ENCODE measurements around the gene CXorf65. TPM values are rescaled to one million over a fixed set of nuclear protein-coding genes. Genes with fewer than 3 reads are reported as not detected.
A peak's percentile ranks its signal among the peaks of the same experiment; 100 is the strongest.

The CXorf65 gene
- total RNA-seq, 2 experiments from 2014 or later = 17.3 to 20.0 TPM

DNA sequence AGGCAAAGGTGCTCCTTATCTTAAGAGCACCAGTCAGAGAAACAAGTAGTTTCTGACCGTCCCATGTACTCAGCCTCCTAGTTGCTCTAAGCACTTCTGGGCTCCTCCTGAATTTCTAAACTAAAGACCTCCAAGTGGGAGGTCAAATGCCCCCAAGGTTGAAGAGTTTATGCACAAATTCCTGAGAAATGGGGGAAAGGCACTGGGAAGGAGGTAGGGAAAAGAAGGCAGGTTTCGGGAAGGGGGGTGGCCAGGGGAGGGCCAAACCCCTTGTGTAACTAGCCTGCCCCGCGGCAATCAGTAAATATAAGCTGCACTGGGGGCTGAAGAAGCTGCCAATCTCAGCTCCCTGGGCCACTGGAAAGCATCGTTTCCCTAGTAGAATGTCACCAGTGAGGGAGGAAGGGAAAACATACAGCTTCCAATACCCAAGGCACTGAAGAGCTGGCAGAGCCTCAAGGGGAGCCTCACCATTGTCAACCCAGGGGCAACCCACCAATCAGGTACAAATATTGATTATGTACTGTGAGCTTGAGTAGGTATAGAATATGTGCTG lies 7.5 kb downstream of the CXorf65 start:
- POLR2A ChIA-PET = interaction anchor here (1.0 to 5.0 kb wide), 5 partner anchors 9 to 31 kb away, joined by 3 to 43 read pairs (median 5); partner anchors contain the start of genes IL2RG and MED12
- ATAC-seq = no peak
- intact Hi-C loops (cut with micrococcal nuclease) = loop anchor here (5.0 kb wide), 1 partner anchor 83 kb away; no protein-coding TSS in a partner anchor

DNA sequence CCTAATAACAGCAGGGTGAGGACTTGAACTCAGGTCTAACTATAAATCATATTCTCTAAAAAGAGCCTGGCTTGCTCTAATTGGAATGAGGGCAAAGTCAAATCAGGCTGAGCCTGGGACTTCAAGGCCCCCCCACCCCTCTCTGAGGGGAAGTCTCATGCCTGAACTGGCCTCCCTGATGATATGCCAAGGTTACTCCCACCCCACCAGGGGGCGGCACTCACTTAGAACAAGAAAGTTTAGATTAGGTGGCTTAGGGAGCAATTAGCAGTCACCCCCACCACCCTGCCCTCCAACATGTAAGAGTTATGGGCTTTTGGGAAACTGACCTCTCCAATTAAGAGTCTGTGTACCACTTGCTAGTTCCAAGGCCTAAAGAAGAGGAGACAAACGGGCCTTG lies 8.2 kb downstream of the CXorf65 start:
- intact Hi-C loops (cut with micrococcal nuclease) = loop anchor here (5.0 kb wide), 1 partner anchor 84 kb away; no protein-coding TSS in a partner anchor
- CTCF ChIA-PET = interaction anchor here (0.9 to 2.8 kb wide), 5 partner anchors 15 to 82 kb away, joined by 4 to 9 read pairs (median 5); partner anchors contain the start of gene MED12
- Mint-ChIP-seq H3K4me1 (ENCODE audit: low read depth) (peaks cover 54% of the 10 kb centered on the region), H3K27ac (peak overlapping the region; percentile 52), H3K27me3 (no peaks in the 10 kb centered on the region), H3K4me3 (peak overlapping the region; percentile 17), H3K9me3 (no peaks in the 10 kb centered on the region), H3K36me3 (ENCODE audit: low read depth) (no peaks in the 10 kb centered on the region)
- ATAC-seq = peak; percentile 32
- POLR2A ChIA-PET = interaction anchor here (1.0 to 1.3 kb wide), 2 partner anchors 31 to 83 kb away, joined by 3 read pairs; no protein-coding TSS in a partner anchor
- DNase-seq = peak; percentile 83
- peak; percentile 35 for TF ChIP-seq CTCF (IDR thresholded peaks at IDR 0.05)

More for the DNA sequence above, 7.5 kb downstream of the CXorf65 start:
- Mint-ChIP-seq H3K4me3 (no peak overlapping the region), H3K27ac (no peak overlapping the region), H3K9me3 (no peaks in the 10 kb centered on the region), H3K36me3 (ENCODE audit: low read depth) (peaks cover 3% of the 10 kb centered on the region), H3K4me1 (ENCODE audit: low read depth) (peaks cover 59% of the 10 kb centered on the region), H3K27me3 (no peaks in the 10 kb centered on the region)
- DNase-seq = no peak
- CTCF ChIA-PET = interaction anchor here (0.8 to 4.8 kb wide), 9 partner anchors 10 to 83 kb away, joined by 3 to 62 read pairs (median 6); partner anchors contain the start of gene MED12
- no peak for TF ChIP-seq CTCF (IDR thresholded peaks at IDR 0.05)

- Mint-ChIP-seq H3K4me1 (ENCODE audit: low read depth) (peaks cover 40% of the 10 kb centered on the region), H3K9me3 (no peaks in the 10 kb centered on the region), H3K27ac (no peak overlapping the region), H3K4me3 (peak overlapping the region; percentile 85), H3K36me3 (ENCODE audit: low read depth) (no peaks in the 10 kb centered on the region), H3K27me3 (no peaks in the 10 kb centered on the region)
- TF ChIP-seq CTCF (IDR thresholded peaks at IDR 0.05) = no peak
- POLR2A ChIA-PET = interaction anchor here (1.0 to 1.1 kb wide), 2 partner anchors 9 to 33 kb away, joined by 3 to 5 read pairs; no protein-coding TSS in a partner anchor
- no peak for ATAC-seq
- CTCF ChIA-PET = interaction anchor here (1.2 to 2.8 kb wide), 3 partner anchors 15 to 84 kb away, joined by 3 to 7 read pairs (median 5); partner anchors contain the start of gene IL2RG
- intact Hi-C loops (cut with micrococcal nuclease) = loop anchor here (5.0 kb wide), 1 partner anchor 86 kb away; no protein-coding TSS in a partner anchor
- no peak for DNase-seq
Observed at GRCh38 chrX:71096760-71097032, 9.8 kb downstream of the CXorf65 start.

DNA sequence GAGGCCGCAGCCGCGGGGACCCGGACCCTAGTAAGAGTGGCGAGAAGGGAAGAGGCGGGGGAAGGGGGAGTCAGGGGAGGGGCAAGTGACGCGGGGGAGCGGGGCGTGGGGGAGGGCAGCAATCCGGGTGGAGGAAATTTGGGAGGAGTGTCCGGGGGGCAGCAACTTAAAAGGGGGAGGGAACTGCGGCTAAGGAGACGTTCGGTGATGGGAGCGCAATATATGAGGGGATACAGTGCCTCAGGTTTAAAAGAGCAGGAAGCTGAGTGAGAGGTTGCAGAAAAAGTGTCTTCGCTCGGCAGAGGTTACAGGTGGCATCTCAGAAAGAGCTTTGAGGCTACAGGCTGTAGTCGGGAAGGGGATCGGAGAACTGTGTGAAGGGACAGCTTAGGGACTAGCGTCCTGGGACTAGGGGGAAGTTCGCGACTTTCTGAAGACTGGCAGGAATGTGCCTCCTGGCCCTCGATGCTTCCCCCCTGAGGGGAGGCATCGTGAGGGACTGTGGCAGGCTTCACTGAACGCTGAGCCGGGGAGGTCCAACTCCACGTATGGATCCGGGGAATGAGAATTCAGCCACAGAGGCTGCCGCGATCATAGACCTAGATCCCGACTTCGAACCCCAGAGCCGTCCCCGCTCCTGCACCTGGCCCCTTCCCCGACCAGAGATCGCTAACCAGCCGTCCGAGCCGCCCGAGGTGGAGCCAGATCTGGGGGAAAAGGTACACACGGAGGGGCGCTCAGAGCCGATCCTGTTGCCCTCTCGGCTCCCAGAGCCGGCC lies 10.4 kb downstream of the CXorf65 start:
- peak overlapping the region; percentile 85 for H3K4me3 Mint-ChIP-seq
- H3K36me3 Mint-ChIP-seq (ENCODE audit: low read depth) = no peaks in the 10 kb centered on the region
- peaks cover 34% of the 10 kb centered on the region for H3K4me1 Mint-ChIP-seq (ENCODE audit: low read depth)
- ATAC-seq (peak; percentile 48), DNase-seq (no peak)
- intact Hi-C loops (cut with micrococcal nuclease) = loop anchor here (5.0 kb wide), 1 partner anchor 86 kb away; no protein-coding TSS in a partner anchor
- POLR2A ChIA-PET = interaction anchor here (0.9 to 1.1 kb wide), 4 partner anchors 9 to 33 kb away, joined by 3 to 5 read pairs (median 4); no protein-coding TSS in a partner anchor
- CTCF ChIA-PET = interaction anchor here (1.3 to 2.8 kb wide), 2 partner anchors 16 to 84 kb away, joined by 3 to 7 read pairs; partner anchors contain the start of gene IL2RG
- peak overlapping the region; percentile 87 for H3K27ac Mint-ChIP-seq
- no peaks in the 10 kb centered on the region for H3K9me3 Mint-ChIP-seq
- no peak for TF ChIP-seq CTCF (IDR thresholded peaks at IDR 0.05)
- H3K27me3 Mint-ChIP-seq = no peaks in the 10 kb centered on the region
